ENCODE data around the gene IVL. TPM values are rescaled to one million over a fixed set of nuclear protein-coding genes. Genes with fewer than 3 reads are reported as not detected.

IVL gene
- total RNA-seq, 1 donor from 2014 or later: 2.3 TPM

DNA sequence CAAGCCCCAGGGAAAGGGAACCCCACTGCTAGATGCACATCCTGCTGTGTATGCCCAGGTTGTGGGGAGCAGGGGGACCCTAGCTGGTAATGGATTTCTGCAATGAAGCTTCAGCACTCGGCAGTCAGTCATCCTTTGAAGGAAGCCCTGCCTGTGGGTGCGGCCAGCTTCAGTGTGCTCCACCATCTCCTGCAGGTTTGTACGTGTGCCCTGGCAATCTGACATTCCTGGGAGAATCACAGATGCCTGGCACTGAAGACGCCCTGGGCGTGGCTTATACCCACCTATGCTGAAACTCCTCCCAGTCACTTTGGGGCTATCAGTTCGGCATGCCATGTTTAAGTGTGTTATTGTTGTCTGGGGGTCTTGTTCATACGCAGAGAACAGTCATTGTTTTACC, 45.4 kb downstream of the IVL start:
- no peak for DNase-seq (ENCODE audit: low read depth)

GRCh38 chr1:152954436-152954835, 46.1 kb downstream of the IVL start:
- DNase-seq (ENCODE audit: low read depth): no peak
- no peak overlapping the region for H3K4me3 ChIP-seq (ENCODE audit: low read depth, low read length)
- TF ChIP-seq, protein P1, sequence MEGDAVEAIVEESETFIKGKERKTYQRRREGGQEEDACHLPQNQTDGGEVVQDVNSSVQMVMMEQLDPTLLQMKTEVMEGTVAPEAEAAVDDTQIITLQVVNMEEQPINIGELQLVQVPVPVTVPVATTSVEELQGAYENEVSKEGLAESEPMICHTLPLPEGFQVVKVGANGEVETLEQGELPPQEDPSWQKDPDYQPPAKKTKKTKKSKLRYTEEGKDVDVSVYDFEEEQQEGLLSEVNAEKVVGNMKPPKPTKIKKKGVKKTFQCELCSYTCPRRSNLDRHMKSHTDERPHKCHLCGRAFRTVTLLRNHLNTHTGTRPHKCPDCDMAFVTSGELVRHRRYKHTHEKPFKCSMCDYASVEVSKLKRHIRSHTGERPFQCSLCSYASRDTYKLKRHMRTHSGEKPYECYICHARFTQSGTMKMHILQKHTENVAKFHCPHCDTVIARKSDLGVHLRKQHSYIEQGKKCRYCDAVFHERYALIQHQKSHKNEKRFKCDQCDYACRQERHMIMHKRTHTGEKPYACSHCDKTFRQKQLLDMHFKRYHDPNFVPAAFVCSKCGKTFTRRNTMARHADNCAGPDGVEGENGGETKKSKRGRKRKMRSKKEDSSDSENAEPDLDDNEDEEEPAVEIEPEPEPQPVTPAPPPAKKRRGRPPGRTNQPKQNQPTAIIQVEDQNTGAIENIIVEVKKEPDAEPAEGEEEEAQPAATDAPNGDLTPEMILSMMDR (IDR thresholded peaks at IDR 0.05; ENCODE audit: insufficient read depth, low read length, poor library complexity, severe bottlenecking): no peak
- no peaks in the 10 kb centered on the region for H3K36me3 ChIP-seq (ENCODE audit: control insufficient read depth, insufficient read depth, low read length)
- no peaks in the 10 kb centered on the region for H3K27me3 ChIP-seq (ENCODE audit: control insufficient read depth, insufficient read depth, low read length)

More for the DNA sequence above, 45.4 kb downstream of the IVL start:
- no peaks in the 10 kb centered on the region for H3K36me3 ChIP-seq (ENCODE audit: control insufficient read depth, insufficient read depth, low read length)
- TF ChIP-seq, protein P1 (IDR thresholded peaks at IDR 0.05; ENCODE audit: insufficient read depth, low read length, poor library complexity, severe bottlenecking): no peak
- no peaks in the 10 kb centered on the region for H3K27me3 ChIP-seq (ENCODE audit: control insufficient read depth, insufficient read depth, low read length)
- no peak overlapping the region for H3K4me3 ChIP-seq (ENCODE audit: low read depth, low read length)

DNA sequence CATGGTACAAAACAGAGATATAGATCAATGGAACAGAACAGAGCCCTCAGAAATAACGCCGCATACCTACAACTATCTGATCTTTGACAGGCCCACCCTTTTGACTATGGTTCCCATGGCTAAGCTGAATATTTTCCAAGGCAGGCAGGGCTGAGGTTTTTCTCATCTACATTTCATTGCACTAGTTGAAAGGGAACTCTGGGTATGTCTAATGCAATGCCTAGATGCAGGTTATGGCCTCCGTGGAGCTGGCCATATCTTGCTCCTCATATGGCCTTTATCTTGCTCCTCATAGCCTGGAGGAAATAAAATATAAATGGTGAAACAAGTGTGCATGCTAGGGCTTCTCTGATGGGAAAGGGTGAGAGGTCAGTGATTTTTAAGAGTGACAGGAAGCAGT, 49.2 kb downstream of the IVL start:
- TF ChIP-seq, protein P1 (IDR thresholded peaks at IDR 0.05; ENCODE audit: insufficient read depth, low read length, poor library complexity, severe bottlenecking): no peak
- Histone ChIP-seq H3K36me3 (ENCODE audit: control insufficient read depth, insufficient read depth, low read length) (no peaks in the 10 kb centered on the region), H3K4me3 (ENCODE audit: low read depth, low read length) (no peak overlapping the region), H3K27me3 (ENCODE audit: control insufficient read depth, insufficient read depth, low read length) (no peaks in the 10 kb centered on the region)
- DNase-seq (ENCODE audit: low read depth): no peak

DNA sequence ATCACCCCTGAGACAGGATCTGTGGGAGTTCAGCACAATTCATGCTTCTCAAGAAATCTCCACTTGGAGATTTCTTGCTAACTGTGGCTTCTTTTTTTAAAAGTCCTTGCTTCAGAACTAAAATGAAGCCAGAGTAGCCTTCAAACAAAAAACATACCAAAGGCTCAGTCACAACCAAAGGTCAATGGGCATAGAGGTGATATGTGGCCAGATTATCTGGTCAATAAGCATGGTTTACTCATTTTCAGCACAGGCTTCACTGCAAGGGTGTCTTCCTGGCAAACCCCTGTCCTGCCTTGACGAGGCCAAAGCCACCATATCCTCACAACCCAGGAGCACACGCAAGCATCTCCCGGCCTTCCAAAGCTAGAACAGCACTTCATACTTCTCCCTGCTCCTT, 50.9 kb downstream of the IVL start:
- no peak for DNase-seq (ENCODE audit: low read depth)
- no peaks in the 10 kb centered on the region for H3K27me3 ChIP-seq (ENCODE audit: control insufficient read depth, insufficient read depth, low read length)
- H3K36me3 ChIP-seq (ENCODE audit: control insufficient read depth, insufficient read depth, low read length): no peaks in the 10 kb centered on the region
- no peak overlapping the region for H3K4me3 ChIP-seq (ENCODE audit: low read depth, low read length)
- TF ChIP-seq, protein P1 (IDR thresholded peaks at IDR 0.05; ENCODE audit: insufficient read depth, low read length, poor library complexity, severe bottlenecking): no peak

- no peak for DNase-seq (ENCODE audit: low read depth)
- H3K36me3 ChIP-seq (ENCODE audit: control insufficient read depth, insufficient read depth, low read length): no peaks in the 10 kb centered on the region
- TF ChIP-seq, protein P1 (IDR thresholded peaks at IDR 0.05; ENCODE audit: insufficient read depth, low read length, poor library complexity, severe bottlenecking): no peak
- H3K27me3 ChIP-seq (ENCODE audit: control insufficient read depth, insufficient read depth, low read length): no peaks in the 10 kb centered on the region
- H3K4me3 ChIP-seq (ENCODE audit: low read depth, low read length): no peak overlapping the region
These were observed 51.6 kb downstream of the IVL start for GRCh38 chr1:152959801-152960451.

- H3K4me3 ChIP-seq (ENCODE audit: low read depth, low read length): no peak overlapping the region
- no peaks in the 10 kb centered on the region for H3K27me3 ChIP-seq (ENCODE audit: control insufficient read depth, insufficient read depth, low read length)
- no peak for DNase-seq (ENCODE audit: low read depth)
- H3K36me3 ChIP-seq (ENCODE audit: control insufficient read depth, insufficient read depth, low read length): no peaks in the 10 kb centered on the region
- TF ChIP-seq, protein P1 (IDR thresholded peaks at IDR 0.05; ENCODE audit: insufficient read depth, low read length, poor library complexity, severe bottlenecking): no peak
These were observed 52.2 kb downstream of the IVL start for GRCh38 chr1:152960452-152961044.
